ENCODE results near the gene MARCHF6.

- no peak for TF ChIP-seq POLR2A (IDR thresholded peaks at IDR 0.05)
- TF ChIP-seq CTCF (IDR thresholded peaks at IDR 0.05) = no peak
These were observed 5.2 kb upstream of the MARCHF6 start for GRCh38 chr5:10348258-10348657.

Data from heart left ventricle (tissue), 13 donors.